Measurements from ENCODE around the gene NPDC1.
A peak's percentile ranks its signal among the peaks of the same experiment; 100 is the strongest.

NPDC1 gene

DNA sequence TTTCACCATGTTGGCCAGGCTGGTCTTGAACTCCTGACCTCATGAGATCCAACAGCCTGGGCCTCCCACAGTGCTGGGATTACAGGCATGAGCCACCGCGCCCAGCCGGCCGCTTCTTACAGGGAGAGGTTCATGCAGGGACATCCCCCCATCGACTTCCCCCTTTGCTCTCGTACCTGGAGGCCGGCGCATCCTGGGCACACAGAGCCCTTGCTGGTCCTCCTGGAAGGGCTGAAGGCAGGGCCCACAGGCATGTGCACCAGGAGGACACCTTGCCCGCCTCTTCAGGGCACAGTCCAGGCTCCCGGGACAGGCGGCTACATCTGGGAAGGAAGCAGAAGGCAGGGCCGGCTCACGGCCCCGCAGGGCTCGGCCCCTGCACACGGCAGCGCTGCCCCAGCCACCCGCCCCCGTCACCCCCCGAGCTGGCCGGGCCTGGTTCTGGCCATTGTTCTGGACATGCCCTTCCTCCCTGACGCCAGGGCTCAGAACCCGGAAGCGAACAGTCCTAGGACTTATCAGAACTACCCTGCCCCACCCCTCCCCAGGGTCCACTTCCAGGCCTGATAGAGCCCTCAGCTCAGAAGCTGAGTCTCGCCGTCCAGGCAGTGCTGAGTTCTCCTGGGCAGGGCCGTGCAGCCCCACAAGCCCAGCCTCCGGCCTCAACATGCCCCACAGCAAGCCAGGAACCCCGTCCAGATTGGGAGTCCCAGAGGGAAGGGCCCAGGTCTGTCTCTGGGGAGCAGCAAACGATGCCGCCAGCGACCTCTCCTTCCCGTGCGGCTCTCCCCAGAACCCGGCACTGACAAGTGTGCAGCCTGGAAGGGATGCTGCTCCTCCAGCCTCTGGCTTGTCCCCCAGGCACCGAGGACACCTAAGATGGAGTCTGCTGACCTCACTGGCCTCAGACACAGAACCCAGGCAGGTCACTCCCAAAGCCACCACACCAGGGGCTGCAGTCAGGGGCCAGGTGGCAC lies 2.9 kb downstream of the NPDC1 start:
- no peaks in the 10 kb centered on the region for H3K9me3 ChIP-seq (replicated peaks; ENCODE audit: low read length)
- H3K4me3 ChIP-seq (ENCODE audit: low read length) = no peak overlapping the region
- peaks cover 10% of the 10 kb centered on the region for H3K27me3 ChIP-seq (ENCODE audit: control insufficient read depth, insufficient read depth, low read length)
- no peak overlapping the region for H3K9ac ChIP-seq (ENCODE audit: low read depth, low read length)
- no peak overlapping the region for H3K4me2 ChIP-seq (ENCODE audit: low read length)
- H3K4me1 ChIP-seq (ENCODE audit: control insufficient read depth, insufficient read depth, low read length) = peaks cover 22% of the 10 kb centered on the region
- peaks cover 13% of the 10 kb centered on the region for H3K36me3 ChIP-seq (ENCODE audit: insufficient read depth, low read length)

DNA sequence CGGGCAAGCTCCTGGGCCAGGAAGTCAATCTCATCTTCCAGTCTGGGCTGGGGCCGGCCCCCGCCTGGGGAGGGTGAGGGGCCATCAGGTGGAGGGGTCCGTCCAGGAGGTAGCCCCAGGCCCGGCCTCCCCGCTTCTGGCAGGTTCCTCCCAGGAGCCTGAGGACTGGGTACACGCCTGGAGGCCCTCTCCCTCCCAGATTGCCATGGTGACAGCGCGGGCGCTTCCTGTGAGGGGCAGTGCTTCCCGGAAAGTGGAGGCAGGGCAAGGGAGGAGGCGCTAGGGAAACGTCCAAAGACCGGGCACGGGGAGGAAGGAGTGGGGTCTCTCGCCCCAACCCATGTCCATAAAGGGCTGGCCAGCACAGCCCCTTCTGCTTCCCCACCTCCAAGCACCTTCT lies 4.9 kb downstream of the NPDC1 start:
- H3K4me2 ChIP-seq (ENCODE audit: low read length) = no peak overlapping the region
- H3K27me3 ChIP-seq (ENCODE audit: control insufficient read depth, insufficient read depth, low read length) = no peaks in the 10 kb centered on the region

DNA sequence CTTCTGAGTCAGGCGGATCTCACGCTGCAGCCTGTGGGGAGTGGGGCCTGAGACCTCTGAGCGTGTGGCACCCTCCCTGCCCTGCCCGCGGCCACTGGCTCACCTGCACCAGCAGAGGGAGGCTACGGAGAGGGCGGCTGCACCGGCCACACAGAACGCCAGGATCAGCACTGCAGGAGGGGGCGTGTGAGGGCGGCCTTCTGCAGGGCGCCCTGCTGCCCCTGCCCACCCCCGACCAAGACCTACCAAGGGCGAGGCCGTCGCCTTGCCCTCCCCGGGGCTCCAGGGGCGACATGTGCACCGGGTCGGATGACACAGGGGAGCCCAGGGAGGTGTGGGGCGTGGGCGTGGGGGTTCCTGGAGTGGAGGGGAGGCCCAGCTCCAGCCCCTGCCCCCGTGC lies 5.4 kb downstream of the NPDC1 start:
- peaks cover 17% of the 10 kb centered on the region for H3K4me1 ChIP-seq (ENCODE audit: control insufficient read depth, insufficient read depth, low read length)
- H3K9me3 ChIP-seq (replicated peaks; ENCODE audit: low read length) = no peaks in the 10 kb centered on the region
- no peak overlapping the region for H3K4me3 ChIP-seq (ENCODE audit: low read length)
- H3K4me2 ChIP-seq (ENCODE audit: low read length) = no peak overlapping the region
- no peak overlapping the region for H3K9ac ChIP-seq (ENCODE audit: low read depth, low read length)
- H3K27me3 ChIP-seq (ENCODE audit: control insufficient read depth, insufficient read depth, low read length) = no peaks in the 10 kb centered on the region
- peaks cover 13% of the 10 kb centered on the region for H3K36me3 ChIP-seq (ENCODE audit: insufficient read depth, low read length)

More for the DNA sequence above, 4.9 kb downstream of the NPDC1 start:
- peaks cover 13% of the 10 kb centered on the region for H3K36me3 ChIP-seq (ENCODE audit: insufficient read depth, low read length)
- no peak overlapping the region for H3K4me3 ChIP-seq (ENCODE audit: low read length)
- H3K4me1 ChIP-seq (ENCODE audit: control insufficient read depth, insufficient read depth, low read length) = peaks cover 18% of the 10 kb centered on the region
- no peak overlapping the region for H3K9ac ChIP-seq (ENCODE audit: low read depth, low read length)
- no peaks in the 10 kb centered on the region for H3K9me3 ChIP-seq (replicated peaks; ENCODE audit: low read length)

- H3K9me3 ChIP-seq (replicated peaks; ENCODE audit: low read length) = no peaks in the 10 kb centered on the region
- no peaks in the 10 kb centered on the region for H3K27me3 ChIP-seq (ENCODE audit: control insufficient read depth, insufficient read depth, low read length)
- peaks cover 13% of the 10 kb centered on the region for H3K36me3 ChIP-seq (ENCODE audit: insufficient read depth, low read length)
- H3K4me2 ChIP-seq (ENCODE audit: low read length) = no peak overlapping the region
- peaks cover 14% of the 10 kb centered on the region for H3K4me1 ChIP-seq (ENCODE audit: control insufficient read depth, insufficient read depth, low read length)
- no peak overlapping the region for H3K9ac ChIP-seq (ENCODE audit: low read depth, low read length)
- no peak overlapping the region for H3K4me3 ChIP-seq (ENCODE audit: low read length)
Measured at GRCh38 chr9:137039611-137040366, 6.2 kb downstream of the NPDC1 start.

DNA sequence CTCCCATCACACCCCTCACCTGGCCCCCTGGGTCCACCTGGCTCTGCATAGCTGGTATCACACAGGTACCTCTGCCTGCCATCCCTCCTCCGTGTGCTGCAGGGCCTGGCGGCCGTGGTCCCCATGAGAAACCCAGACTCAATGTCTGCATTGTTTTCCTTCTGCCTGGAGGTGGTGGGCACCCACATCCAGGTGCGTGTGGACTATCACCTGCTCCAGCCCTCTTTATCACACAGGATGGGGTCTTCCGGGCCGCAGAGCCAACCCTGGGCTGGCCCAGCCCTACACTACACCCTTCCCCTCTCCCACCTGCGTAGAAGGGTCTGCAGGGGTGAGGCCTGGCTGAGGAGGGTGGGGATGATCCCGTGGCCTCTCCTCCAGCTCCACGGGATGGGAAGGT lies 7.1 kb downstream of the NPDC1 start:
- H3K9me3 ChIP-seq (replicated peaks; ENCODE audit: low read length) = no peaks in the 10 kb centered on the region
- H3K4me1 ChIP-seq (ENCODE audit: control insufficient read depth, insufficient read depth, low read length) = peaks cover 11% of the 10 kb centered on the region
- no peak overlapping the region for H3K4me2 ChIP-seq (ENCODE audit: low read length)
- no peaks in the 10 kb centered on the region for H3K27me3 ChIP-seq (ENCODE audit: control insufficient read depth, insufficient read depth, low read length)
- H3K4me3 ChIP-seq (ENCODE audit: low read length) = no peak overlapping the region
- H3K9ac ChIP-seq (ENCODE audit: low read depth, low read length) = no peak overlapping the region
- H3K36me3 ChIP-seq (ENCODE audit: insufficient read depth, low read length) = peaks cover 13% of the 10 kb centered on the region

GRCh38 chr9:137037483-137037882 lies 8.5 kb downstream of the NPDC1 start:
- Histone ChIP-seq H3K9ac (ENCODE audit: low read depth, low read length) (no peak overlapping the region), H3K4me3 (ENCODE audit: low read length) (no peak overlapping the region), H3K4me2 (ENCODE audit: low read length) (no peak overlapping the region), H3K27me3 (ENCODE audit: control insufficient read depth, insufficient read depth, low read length) (peaks cover 3% of the 10 kb centered on the region), H3K9me3 (replicated peaks; ENCODE audit: low read length) (no peaks in the 10 kb centered on the region), H3K4me1 (ENCODE audit: control insufficient read depth, insufficient read depth, low read length) (peaks cover 9% of the 10 kb centered on the region), H3K36me3 (ENCODE audit: insufficient read depth, low read length) (peaks cover 13% of the 10 kb centered on the region)

DNA sequence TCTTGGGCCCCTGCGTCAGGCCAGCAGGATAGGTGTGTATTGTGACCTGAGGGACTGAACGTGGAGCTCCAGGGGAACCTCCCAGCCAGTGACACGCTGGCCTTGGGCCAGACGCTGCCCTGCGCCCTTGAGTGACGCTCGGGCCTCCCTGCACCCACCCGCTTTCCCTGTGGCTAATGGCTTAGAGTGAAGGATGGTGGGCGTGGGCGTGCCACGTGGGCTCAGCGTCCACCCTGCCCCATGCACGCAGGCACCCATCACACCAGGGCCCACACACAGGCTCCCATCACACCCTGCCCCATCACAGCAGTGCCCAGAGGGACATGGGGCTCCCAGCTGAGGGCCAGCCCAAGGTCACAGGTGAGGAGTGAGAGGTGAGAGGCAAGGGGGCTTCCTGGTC lies 8.9 kb downstream of the NPDC1 start:
- Histone ChIP-seq H3K27me3 (ENCODE audit: control insufficient read depth, insufficient read depth, low read length) (peaks cover 3% of the 10 kb centered on the region), H3K4me1 (ENCODE audit: control insufficient read depth, insufficient read depth, low read length) (peaks cover 9% of the 10 kb centered on the region), H3K4me2 (ENCODE audit: low read length) (no peak overlapping the region), H3K9ac (ENCODE audit: low read depth, low read length) (no peak overlapping the region), H3K36me3 (ENCODE audit: insufficient read depth, low read length) (peaks cover 13% of the 10 kb centered on the region), H3K4me3 (ENCODE audit: low read length) (no peak overlapping the region), H3K9me3 (replicated peaks; ENCODE audit: low read length) (no peaks in the 10 kb centered on the region)

DNA sequence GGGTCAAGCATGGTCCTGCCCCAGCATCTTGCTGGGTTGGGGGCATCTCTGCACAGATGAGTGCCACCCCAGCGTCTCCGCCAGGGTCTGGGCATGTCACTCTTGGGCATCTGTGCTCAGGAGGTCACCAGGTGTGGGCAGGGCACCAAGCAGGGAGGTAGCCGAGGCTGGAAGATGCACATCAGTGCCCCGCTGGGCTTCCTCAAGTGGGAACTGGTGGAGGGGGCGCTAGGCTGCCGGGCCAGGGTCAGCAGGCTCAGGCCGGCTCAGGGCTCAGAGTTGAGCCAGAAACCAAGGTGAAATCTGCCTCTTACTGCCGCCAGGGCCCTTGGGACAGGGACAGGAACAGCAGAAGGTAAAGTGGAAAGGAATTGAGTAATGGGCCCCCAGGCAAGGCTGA lies 10.0 kb downstream of the NPDC1 start:
- H3K4me3 ChIP-seq (ENCODE audit: low read length) = no peak overlapping the region
- H3K9me3 ChIP-seq (replicated peaks; ENCODE audit: low read length) = no peaks in the 10 kb centered on the region
- peaks cover 10% of the 10 kb centered on the region for H3K4me1 ChIP-seq (ENCODE audit: control insufficient read depth, insufficient read depth, low read length)
- no peak overlapping the region for H3K9ac ChIP-seq (ENCODE audit: low read depth, low read length)
- peaks cover 13% of the 10 kb centered on the region for H3K36me3 ChIP-seq (ENCODE audit: insufficient read depth, low read length)
- no peak overlapping the region for H3K4me2 ChIP-seq (ENCODE audit: low read length)
- H3K27me3 ChIP-seq (ENCODE audit: control insufficient read depth, insufficient read depth, low read length) = peaks cover 6% of the 10 kb centered on the region

DNA sequence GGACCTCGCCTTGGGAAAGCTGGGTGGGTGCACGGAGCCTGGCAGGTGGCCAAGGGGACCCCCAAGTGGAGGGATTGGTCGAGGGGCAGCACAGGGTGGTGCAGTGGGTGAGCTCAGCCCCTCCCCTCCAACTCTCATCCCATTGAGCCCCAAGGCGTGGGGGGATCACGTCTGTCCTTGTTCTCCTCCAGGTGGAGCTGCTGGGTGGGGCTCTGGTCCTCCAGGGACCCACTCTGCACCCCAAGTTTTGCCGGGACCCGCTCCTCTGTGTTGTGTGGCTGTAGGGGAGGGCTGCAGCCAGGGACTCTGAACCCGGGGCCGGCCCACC lies 10.5 kb downstream of the NPDC1 start:
- peaks cover 13% of the 10 kb centered on the region for H3K36me3 ChIP-seq (ENCODE audit: insufficient read depth, low read length)
- no peaks in the 10 kb centered on the region for H3K9me3 ChIP-seq (replicated peaks; ENCODE audit: low read length)
- H3K27me3 ChIP-seq (ENCODE audit: control insufficient read depth, insufficient read depth, low read length) = peaks cover 9% of the 10 kb centered on the region
- no peak overlapping the region for H3K4me3 ChIP-seq (ENCODE audit: low read length)
- no peak overlapping the region for H3K9ac ChIP-seq (ENCODE audit: low read depth, low read length)
- peaks cover 15% of the 10 kb centered on the region for H3K4me1 ChIP-seq (ENCODE audit: control insufficient read depth, insufficient read depth, low read length)
- no peak overlapping the region for H3K4me2 ChIP-seq (ENCODE audit: low read length)

GRCh38 chr9:137034709-137035506 lies 11.1 kb downstream of the NPDC1 start:
- Histone ChIP-seq H3K9me3 (replicated peaks; ENCODE audit: low read length) (no peaks in the 10 kb centered on the region), H3K4me3 (ENCODE audit: low read length) (no peak overlapping the region), H3K9ac (ENCODE audit: low read depth, low read length) (no peak overlapping the region), H3K4me1 (ENCODE audit: control insufficient read depth, insufficient read depth, low read length) (peaks cover 17% of the 10 kb centered on the region), H3K27me3 (ENCODE audit: control insufficient read depth, insufficient read depth, low read length) (peaks cover 9% of the 10 kb centered on the region), H3K4me2 (ENCODE audit: low read length) (peak overlapping the region; percentile 4), H3K36me3 (ENCODE audit: insufficient read depth, low read length) (peaks cover 13% of the 10 kb centered on the region)

- Histone ChIP-seq H3K9ac (ENCODE audit: low read depth, low read length) (no peak overlapping the region), H3K4me3 (ENCODE audit: low read length) (no peak overlapping the region), H3K9me3 (replicated peaks; ENCODE audit: low read length) (no peaks in the 10 kb centered on the region), H3K4me2 (ENCODE audit: low read length) (peak overlapping the region; percentile 4), H3K4me1 (ENCODE audit: control insufficient read depth, insufficient read depth, low read length) (peaks cover 17% of the 10 kb centered on the region), H3K27me3 (ENCODE audit: control insufficient read depth, insufficient read depth, low read length) (peaks cover 9% of the 10 kb centered on the region), H3K36me3 (ENCODE audit: insufficient read depth, low read length) (peaks cover 6% of the 10 kb centered on the region)
Measured at GRCh38 chr9:137034039-137034708, 11.8 kb downstream of the NPDC1 start.
